Measurements from ENCODE around the gene YBEY.

The YBEY gene

GRCh38 chr21:46256501-46256994 is 29.6 kb upstream of the YBEY start:
- H3K9me3 ChIP-seq (ENCODE audit: control insufficient read depth in 5 of 5, low read length in 5 of 5): no peaks in the 10 kb centered on the region
- no peaks in the 10 kb centered on the region for H3K27me3 ChIP-seq (ENCODE audit: control insufficient read depth in 5 of 5, insufficient read depth in 4 of 5, low read length in 5 of 5)
- H3K4me3 ChIP-seq (ENCODE audit: low read depth in 1 of 5, low read length in 5 of 5): no peak overlapping the region
- peaks cover 10 to 99% (median 83%) of the 10 kb centered on the region in 5 donors for H3K36me3 ChIP-seq (ENCODE audit: control insufficient read depth in 5 of 5, insufficient read depth in 5 of 5, low read length in 5 of 5)
- H3K4me1 ChIP-seq (ENCODE audit: control insufficient read depth in 5 of 5, insufficient read depth in 5 of 5, low read length in 5 of 5): peaks cover 5 to 10% (median 8%) of the 10 kb centered on the region in 5 donors
- no peak overlapping the region for H3K27ac ChIP-seq (ENCODE audit: low read depth, low read length)
- H3K9ac ChIP-seq (ENCODE audit: low read length in 5 of 5): no peak overlapping the region

- Histone ChIP-seq H3K4me3 (ENCODE audit: low read depth in 1 of 5, low read length in 5 of 5) (no peak overlapping the region), H3K27ac (ENCODE audit: low read depth, low read length) (no peak overlapping the region), H3K27me3 (ENCODE audit: control insufficient read depth in 5 of 5, insufficient read depth in 4 of 5, low read length in 5 of 5) (no peaks in the 10 kb centered on the region), H3K36me3 (ENCODE audit: control insufficient read depth in 5 of 5, insufficient read depth in 5 of 5, low read length in 5 of 5) (peaks cover 6 to 95% (median 74%) of the 10 kb centered on the region in 5 donors), H3K4me1 (ENCODE audit: control insufficient read depth in 5 of 5, insufficient read depth in 5 of 5, low read length in 5 of 5) (no peaks in the 10 kb centered on the region), H3K9ac (ENCODE audit: low read length in 5 of 5) (no peak overlapping the region), H3K9me3 (ENCODE audit: control insufficient read depth in 5 of 5, low read length in 5 of 5) (no peaks in the 10 kb centered on the region)
Measured at GRCh38 chr21:46264046-46264689, 22.0 kb upstream of the YBEY start.

DNA sequence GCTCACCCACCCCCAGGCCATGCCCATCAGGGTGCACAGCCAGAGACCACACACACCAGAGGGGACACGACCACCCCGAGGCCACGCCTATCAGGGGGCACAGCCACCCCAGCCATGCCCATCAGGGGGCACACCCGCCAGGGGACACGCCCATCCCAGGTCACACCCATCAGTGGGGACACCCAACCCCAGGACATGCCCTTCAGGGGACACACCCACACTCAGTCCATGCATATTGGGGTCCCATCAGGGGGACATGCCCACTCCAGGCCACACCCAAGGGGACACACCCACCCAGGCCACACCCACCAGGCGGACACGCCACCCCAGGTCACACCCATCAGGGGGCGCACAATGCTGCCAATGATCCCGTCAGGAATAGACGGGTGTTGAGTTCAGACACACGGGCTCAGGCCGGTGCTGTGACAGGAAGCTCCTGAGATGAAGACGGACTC is 21.4 kb upstream of the YBEY start:
- no peaks in the 10 kb centered on the region for H3K4me1 ChIP-seq (ENCODE audit: control insufficient read depth in 5 of 5, insufficient read depth in 5 of 5, low read length in 5 of 5)
- no peak overlapping the region for H3K9ac ChIP-seq (ENCODE audit: low read length in 5 of 5)
- no peak overlapping the region for H3K27ac ChIP-seq (ENCODE audit: low read depth, low read length)
- H3K27me3 ChIP-seq (ENCODE audit: control insufficient read depth in 5 of 5, insufficient read depth in 4 of 5, low read length in 5 of 5): no peaks in the 10 kb centered on the region
- H3K9me3 ChIP-seq (ENCODE audit: control insufficient read depth in 5 of 5, low read length in 5 of 5): no peaks in the 10 kb centered on the region
- no peak overlapping the region for H3K4me3 ChIP-seq (ENCODE audit: low read depth in 1 of 5, low read length in 5 of 5)
- H3K36me3 ChIP-seq (ENCODE audit: control insufficient read depth in 5 of 5, insufficient read depth in 5 of 5, low read length in 5 of 5): peaks cover 6 to 95% (median 79%) of the 10 kb centered on the region in 5 donors

GRCh38 chr21:46265736-46266525 is 20.2 kb upstream of the YBEY start:
- H3K36me3 ChIP-seq (ENCODE audit: control insufficient read depth in 5 of 5, insufficient read depth in 5 of 5, low read length in 5 of 5): peaks cover 6 to 95% (median 80%) of the 10 kb centered on the region in 5 donors
- H3K9me3 ChIP-seq (ENCODE audit: control insufficient read depth in 5 of 5, low read length in 5 of 5): no peaks in the 10 kb centered on the region
- no peak overlapping the region for H3K27ac ChIP-seq (ENCODE audit: low read depth, low read length)
- H3K9ac ChIP-seq (ENCODE audit: low read length in 5 of 5): no peak overlapping the region
- H3K4me1 ChIP-seq (ENCODE audit: control insufficient read depth in 5 of 5, insufficient read depth in 5 of 5, low read length in 5 of 5): no peaks in the 10 kb centered on the region
- H3K4me3 ChIP-seq (ENCODE audit: low read depth in 1 of 5, low read length in 5 of 5): no peak overlapping the region
- H3K27me3 ChIP-seq (ENCODE audit: control insufficient read depth in 5 of 5, insufficient read depth in 4 of 5, low read length in 5 of 5): no peaks in the 10 kb centered on the region

- Histone ChIP-seq H3K27me3 (ENCODE audit: control insufficient read depth in 5 of 5, insufficient read depth in 4 of 5, low read length in 5 of 5) (no peaks in the 10 kb centered on the region), H3K4me1 (ENCODE audit: control insufficient read depth in 5 of 5, insufficient read depth in 5 of 5, low read length in 5 of 5) (no peaks in the 10 kb centered on the region), H3K36me3 (ENCODE audit: control insufficient read depth in 5 of 5, insufficient read depth in 5 of 5, low read length in 5 of 5) (peaks cover 5 to 95% (median 82%) of the 10 kb centered on the region in 5 donors), H3K9ac (ENCODE audit: low read length in 5 of 5) (no peak overlapping the region), H3K9me3 (ENCODE audit: control insufficient read depth in 5 of 5, low read length in 5 of 5) (no peaks in the 10 kb centered on the region), H3K4me3 (ENCODE audit: low read depth in 1 of 5, low read length in 5 of 5) (no peak overlapping the region), H3K27ac (ENCODE audit: low read depth, low read length) (no peak overlapping the region)
Measured at GRCh38 chr21:46266946-46267345, 19.2 kb upstream of the YBEY start.

DNA sequence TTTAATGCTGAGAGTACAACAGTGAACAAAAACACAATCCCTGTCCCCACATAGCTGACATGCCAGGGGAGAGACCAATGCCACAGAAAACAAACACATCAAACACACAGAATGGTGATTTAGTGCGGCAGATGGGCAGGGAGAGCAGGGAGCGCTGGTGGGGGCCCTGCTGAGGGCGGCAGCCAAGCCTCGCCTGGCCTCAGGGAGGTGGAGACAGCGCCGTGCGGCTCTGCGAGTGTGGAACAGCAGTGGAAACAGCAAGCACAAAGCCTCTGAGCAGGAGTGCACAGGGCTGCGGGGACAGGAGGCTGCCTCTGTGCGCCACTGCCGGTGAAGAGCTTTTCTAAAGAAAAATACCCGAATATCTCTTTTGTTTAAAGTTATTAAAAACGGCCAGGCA is 17.8 kb upstream of the YBEY start:
- Histone ChIP-seq H3K27ac (ENCODE audit: low read depth, low read length) (no peak overlapping the region), H3K9me3 (ENCODE audit: control insufficient read depth in 5 of 5, low read length in 5 of 5) (no peaks in the 10 kb centered on the region), H3K4me3 (ENCODE audit: low read depth in 1 of 5, low read length in 5 of 5) (no peak overlapping the region), H3K9ac (ENCODE audit: low read length in 5 of 5) (no peak overlapping the region), H3K4me1 (ENCODE audit: control insufficient read depth in 5 of 5, insufficient read depth in 5 of 5, low read length in 5 of 5) (no peaks in the 10 kb centered on the region), H3K36me3 (ENCODE audit: control insufficient read depth in 5 of 5, insufficient read depth in 5 of 5, low read length in 5 of 5) (peaks cover 3 to 98% (median 91%) of the 10 kb centered on the region in 5 donors), H3K27me3 (ENCODE audit: control insufficient read depth in 5 of 5, insufficient read depth in 4 of 5, low read length in 5 of 5) (no peaks in the 10 kb centered on the region)

DNA sequence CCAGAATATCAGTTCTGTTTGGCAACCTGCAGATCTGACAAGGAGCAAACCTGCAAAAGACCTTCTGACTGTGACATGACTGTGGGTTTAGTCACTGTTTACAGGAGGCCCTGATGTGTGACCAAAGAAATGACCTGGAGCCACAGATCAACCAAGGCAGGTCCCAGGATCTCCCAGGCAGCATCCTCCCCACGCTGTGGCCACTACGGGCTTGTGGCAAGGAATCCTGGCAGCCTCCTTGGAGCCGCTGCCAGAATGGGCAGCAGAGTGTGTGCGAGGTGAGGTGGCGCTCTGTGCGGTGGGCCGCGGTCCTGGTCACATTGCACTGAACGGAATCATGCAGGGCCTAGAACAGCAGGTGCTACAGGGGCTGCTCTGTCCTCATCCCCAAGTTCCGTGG is 16.7 kb upstream of the YBEY start:
- no peaks in the 10 kb centered on the region for H3K9me3 ChIP-seq (ENCODE audit: control insufficient read depth in 5 of 5, low read length in 5 of 5)
- no peak overlapping the region for H3K27ac ChIP-seq (ENCODE audit: low read depth, low read length)
- no peak overlapping the region for H3K9ac ChIP-seq (ENCODE audit: low read length in 5 of 5)
- H3K4me1 ChIP-seq (ENCODE audit: control insufficient read depth in 5 of 5, insufficient read depth in 5 of 5, low read length in 5 of 5): no peaks in the 10 kb centered on the region
- H3K36me3 ChIP-seq (ENCODE audit: control insufficient read depth in 5 of 5, insufficient read depth in 5 of 5, low read length in 5 of 5): peaks cover 6 to 99% (median 93%) of the 10 kb centered on the region in 5 donors
- H3K4me3 ChIP-seq (ENCODE audit: low read depth in 1 of 5, low read length in 5 of 5): no peak overlapping the region
- H3K27me3 ChIP-seq (ENCODE audit: control insufficient read depth in 5 of 5, insufficient read depth in 4 of 5, low read length in 5 of 5): no peaks in the 10 kb centered on the region

DNA sequence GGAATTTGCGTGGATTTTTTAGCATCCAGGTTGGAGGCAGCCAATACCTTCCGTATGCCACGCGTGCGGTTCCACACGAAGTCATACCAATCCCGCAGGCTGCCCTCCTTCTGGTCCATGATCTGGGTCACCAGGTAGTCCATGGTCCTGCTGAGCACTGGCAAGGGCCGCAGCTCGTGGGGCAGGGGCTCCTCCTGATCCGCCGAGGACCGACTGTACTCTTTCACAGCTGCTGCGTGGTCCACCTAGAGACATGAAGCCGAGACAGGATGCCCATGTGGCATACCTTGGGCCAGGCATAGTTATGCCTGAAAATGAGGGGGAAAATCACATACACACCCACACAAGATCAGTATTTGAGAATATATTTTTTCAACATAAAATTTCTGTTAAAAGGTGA is 12.8 kb upstream of the YBEY start:
- Histone ChIP-seq H3K9me3 (ENCODE audit: control insufficient read depth in 5 of 5, low read length in 5 of 5) (no peaks in the 10 kb centered on the region), H3K4me1 (ENCODE audit: control insufficient read depth in 5 of 5, insufficient read depth in 5 of 5, low read length in 5 of 5) (no peaks in the 10 kb centered on the region), H3K36me3 (ENCODE audit: control insufficient read depth in 5 of 5, insufficient read depth in 5 of 5, low read length in 5 of 5) (peaks cover 11 to 95% (median 87%) of the 10 kb centered on the region in 5 donors), H3K27ac (ENCODE audit: low read depth, low read length) (no peak overlapping the region), H3K4me3 (ENCODE audit: low read depth in 1 of 5, low read length in 5 of 5) (no peak overlapping the region), H3K27me3 (ENCODE audit: control insufficient read depth in 5 of 5, insufficient read depth in 4 of 5, low read length in 5 of 5) (no peaks in the 10 kb centered on the region), H3K9ac (ENCODE audit: low read length in 5 of 5) (no peak overlapping the region)

DNA sequence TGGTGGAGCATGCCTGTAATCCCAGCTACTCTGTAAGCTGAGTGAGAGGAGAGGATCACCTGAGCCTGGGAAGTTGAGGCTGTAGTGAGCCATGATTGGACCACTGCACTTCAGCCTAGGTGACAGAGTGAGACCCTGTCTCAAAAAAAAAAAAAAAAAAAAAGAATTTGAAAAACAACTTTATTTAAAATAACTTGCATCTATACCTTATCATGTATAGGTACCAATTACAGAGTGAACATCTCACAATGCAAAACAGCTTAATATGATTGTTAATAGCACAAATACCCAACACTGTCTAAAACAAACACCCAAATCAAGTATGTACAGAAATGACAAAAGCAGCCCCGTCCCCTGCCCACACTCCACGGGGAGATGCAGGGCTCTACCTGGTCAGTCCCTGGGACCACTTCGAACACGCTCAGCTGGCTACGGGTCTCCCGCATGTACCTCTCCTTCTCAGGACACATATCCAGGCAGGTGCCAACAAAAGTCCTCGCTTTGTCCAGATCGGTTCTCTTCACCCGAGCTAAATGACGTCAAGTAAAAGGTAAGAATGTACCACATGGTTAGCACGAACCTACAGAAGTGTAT is 11.2 kb upstream of the YBEY start:
- no peak overlapping the region for H3K27ac ChIP-seq (ENCODE audit: low read depth, low read length)
- peaks cover 11 to 93% (median 85%) of the 10 kb centered on the region in 5 donors for H3K36me3 ChIP-seq (ENCODE audit: control insufficient read depth in 5 of 5, insufficient read depth in 5 of 5, low read length in 5 of 5)
- no peaks in the 10 kb centered on the region for H3K4me1 ChIP-seq (ENCODE audit: control insufficient read depth in 5 of 5, insufficient read depth in 5 of 5, low read length in 5 of 5)
- H3K9ac ChIP-seq (ENCODE audit: low read length in 5 of 5): no peak overlapping the region
- H3K4me3 ChIP-seq (ENCODE audit: low read depth in 1 of 5, low read length in 5 of 5): no peak overlapping the region
- no peaks in the 10 kb centered on the region for H3K27me3 ChIP-seq (ENCODE audit: control insufficient read depth in 5 of 5, insufficient read depth in 4 of 5, low read length in 5 of 5)
- no peaks in the 10 kb centered on the region for H3K9me3 ChIP-seq (ENCODE audit: control insufficient read depth in 5 of 5, low read length in 5 of 5)
